Measurements from ENCODE around the gene TJAP1.
"Not testable (repeated sequence)": the region's sequence is repeated elsewhere in the genome, so short reads cannot be mapped to it uniquely, and the experiment has no call there.

TJAP1 gene

DNA sequence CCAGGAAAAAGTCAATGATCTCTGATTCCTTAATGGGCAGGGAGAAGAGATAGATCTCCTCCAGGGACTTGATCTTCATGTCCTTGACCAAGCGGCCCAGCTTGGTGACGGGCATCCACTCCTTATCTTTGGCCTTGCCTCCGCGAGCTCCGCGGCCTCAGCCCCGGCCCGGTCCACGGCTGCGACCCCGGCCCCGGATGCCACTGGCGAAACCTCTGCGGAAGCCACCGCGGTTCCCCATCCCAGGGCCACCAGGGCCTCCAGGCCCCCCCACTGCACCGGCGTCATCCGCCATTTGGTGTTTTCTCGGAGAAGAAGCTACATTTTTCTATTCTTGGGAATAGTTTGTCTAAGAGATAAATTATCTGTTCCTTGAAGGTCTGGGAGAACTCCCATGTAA, 62.0 kb downstream of the TJAP1 start:
- not testable (repeated sequence) for DNase-seq (ENCODE audit: low read depth)

DNA sequence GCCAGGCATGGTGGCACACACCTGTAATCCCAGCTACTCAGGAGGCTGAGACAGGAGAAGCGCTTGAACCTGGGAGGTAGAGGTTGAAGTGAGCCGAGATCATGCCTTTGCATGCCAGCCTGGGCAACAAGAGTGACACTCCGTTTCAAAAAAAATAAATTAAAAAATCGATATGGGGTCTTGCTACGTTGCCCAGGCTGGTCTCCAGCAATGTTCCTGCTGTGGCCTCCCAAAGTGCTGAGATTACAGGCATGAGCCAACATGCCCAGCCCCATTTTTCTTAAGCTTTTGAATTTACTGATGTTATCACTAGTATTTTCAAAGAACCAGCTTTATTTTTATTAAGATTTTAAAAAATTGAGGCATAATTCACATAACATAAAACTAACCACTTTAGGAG, 63.1 kb downstream of the TJAP1 start:
- DNase-seq (ENCODE audit: low read depth) = no peak

- DNase-seq (ENCODE audit: low read depth) = no peak
Observed at GRCh38 chr6:43541774-43542471, 64.6 kb downstream of the TJAP1 start.

- DNase-seq (ENCODE audit: low read depth) = no peak
Observed at GRCh38 chr6:43544461-43544860, 67.1 kb downstream of the TJAP1 start.

GRCh38 chr6:43547222-43547621, 69.9 kb downstream of the TJAP1 start:
- DNase-seq (ENCODE audit: low read depth) = no peak

Measured in stimulated activated CD8-positive, alpha-beta memory T cell treated with anti-CD3 and anti-CD28 coated beads, Interleukin-12 subunit alpha, Interleukin-12 subunit beta, amount 100 ng/mL, for 1 hour (primary cell).